GM19468 (cell line): ENCODE results near the gene HNRNPA0.
A peak's percentile ranks its signal among the peaks of the same experiment; 100 is the strongest.

Experiments used
- ATAC-seq: cut with Tn5 transposase; IDR thresholded peaks from one replicate; pipeline ENCODE4 v1.9.1; 2021; ENCODE audit warnings: mild to moderate bottlenecking, moderate library complexity, moderate number of reproducible peaks; ENCODE audit not compliant: unreplicated experiment; ENCODE audit errors: extremely low read depth

The HNRNPA0 gene

DNA sequence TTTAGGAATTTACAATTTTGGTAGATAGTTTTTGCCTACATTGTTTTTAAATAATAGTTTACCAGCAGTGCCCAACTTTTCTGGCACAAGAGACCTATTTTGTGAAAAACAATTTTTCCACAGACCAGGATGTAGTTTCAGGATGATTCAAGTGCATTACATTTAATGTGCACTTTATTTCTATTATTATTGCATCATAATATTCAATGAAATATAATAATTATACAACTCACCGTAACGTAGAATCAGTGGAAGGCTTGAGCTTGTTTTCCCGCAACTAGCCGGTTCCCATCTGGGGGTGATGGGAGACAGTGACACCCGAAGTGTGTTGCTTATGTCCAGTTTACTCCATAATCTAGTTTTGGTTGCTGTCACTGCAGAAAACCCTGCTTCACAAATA is 3.5 kb upstream of the HNRNPA0 start:
- no peak for ATAC-seq

DNA sequence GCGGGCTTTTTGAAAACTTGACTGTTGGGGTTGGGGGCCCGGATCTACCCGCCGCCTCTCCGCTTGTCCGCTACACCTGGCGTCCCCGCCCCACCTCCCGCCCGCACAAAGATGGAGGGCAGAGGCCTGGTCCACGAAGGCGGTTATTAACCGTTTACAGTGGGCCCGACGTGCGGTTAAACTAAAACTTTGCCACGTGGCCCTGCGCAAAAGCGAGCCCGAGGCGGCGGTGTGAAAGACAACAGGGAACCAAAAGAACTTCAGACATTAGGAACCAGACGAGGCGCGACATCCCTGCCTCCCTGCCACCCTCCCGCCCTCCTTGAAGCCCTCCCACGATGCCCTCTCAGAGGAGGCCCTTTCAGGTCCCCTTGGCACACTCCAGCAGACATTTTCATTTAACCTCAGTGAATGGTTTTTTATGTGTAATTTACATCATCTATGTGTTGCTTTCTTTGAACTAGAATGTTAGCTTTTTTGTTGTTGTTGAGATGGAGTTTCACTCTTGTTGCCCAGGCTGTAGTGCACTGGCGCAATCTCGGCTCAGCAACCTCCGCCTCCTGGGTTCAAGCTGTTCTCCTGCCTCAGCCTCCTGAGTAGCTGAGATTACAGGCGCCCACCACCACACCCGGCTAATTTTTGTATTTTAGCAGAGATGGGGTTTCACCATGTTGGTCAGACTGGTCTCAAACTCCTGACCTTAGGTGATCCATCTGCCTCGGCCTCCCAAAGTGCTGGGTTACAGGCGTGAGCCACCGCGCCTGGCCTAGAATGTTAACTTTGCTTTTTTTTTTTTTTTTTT is 999 bp upstream of the HNRNPA0 start:
- no peak for ATAC-seq

GRCh38 chr5:137753691-137754187 is 424 bp downstream of the HNRNPA0 start:
- no peak for ATAC-seq

DNA sequence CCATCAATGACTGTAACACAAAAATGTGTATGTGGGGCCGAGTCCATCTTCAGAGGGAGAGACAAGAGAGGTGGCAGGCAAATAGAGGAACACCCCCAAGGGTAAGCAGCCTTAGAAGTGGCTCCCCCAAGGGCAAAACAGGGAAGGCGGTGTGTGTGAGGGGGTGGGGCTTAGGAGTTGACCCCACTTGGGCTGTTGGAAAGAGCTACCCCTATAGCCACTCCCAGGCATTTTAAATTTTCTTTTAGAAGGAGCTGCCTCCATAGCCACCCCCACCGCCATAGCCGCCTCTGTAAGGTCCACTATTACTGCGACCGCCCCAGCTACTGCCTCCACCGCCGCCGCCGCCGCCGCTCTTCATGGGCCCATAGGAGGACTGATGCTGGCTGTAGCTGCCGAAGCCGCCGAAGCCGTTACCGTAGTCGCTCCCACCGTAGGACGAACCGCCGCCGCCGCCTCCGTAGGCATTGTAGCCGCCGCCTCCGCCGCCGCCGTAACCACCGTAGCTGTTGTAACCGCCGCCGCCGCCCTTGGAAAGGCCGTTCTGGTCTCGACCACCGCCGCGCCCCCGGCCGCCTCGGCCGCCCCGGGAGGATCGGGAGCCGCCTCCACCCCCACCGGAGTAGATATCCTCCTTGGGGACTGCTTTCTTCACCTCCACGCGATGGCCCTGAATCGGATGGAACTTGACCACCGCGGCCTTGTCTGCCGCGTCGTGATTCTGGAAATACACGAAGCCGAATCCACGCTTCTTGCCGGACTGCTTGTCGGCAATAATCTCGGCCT is 1.1 kb downstream of the HNRNPA0 start:
- ATAC-seq: no peak

DNA sequence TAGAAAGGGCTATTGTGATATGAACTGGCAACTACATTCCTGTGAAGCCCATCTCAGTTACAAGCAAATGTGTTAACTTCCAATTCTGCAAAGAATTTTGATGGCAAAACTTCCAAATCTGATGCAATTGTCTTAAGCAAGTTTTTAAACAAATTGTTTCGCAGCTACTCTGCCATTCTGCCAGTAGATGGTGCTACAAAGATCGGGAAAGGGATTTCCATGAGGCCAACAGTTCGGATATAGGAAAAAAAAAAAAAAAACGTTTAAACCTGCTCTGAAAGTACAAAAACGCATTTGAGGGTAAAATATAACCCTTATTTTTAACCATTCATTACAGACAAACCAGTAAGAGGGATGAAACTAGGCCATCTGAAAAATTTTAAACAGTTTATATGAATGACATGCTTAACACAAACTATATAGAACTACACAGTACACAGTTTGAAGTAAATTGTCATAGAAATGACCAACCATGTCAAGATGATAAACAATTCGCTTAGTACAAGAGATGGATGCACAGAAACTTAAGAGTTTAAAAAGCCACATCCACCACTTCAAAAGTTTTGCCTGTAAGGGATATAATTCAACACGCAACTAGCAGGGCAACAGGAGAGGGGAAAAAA is 2.2 kb downstream of the HNRNPA0 start:
- no peak for ATAC-seq

DNA sequence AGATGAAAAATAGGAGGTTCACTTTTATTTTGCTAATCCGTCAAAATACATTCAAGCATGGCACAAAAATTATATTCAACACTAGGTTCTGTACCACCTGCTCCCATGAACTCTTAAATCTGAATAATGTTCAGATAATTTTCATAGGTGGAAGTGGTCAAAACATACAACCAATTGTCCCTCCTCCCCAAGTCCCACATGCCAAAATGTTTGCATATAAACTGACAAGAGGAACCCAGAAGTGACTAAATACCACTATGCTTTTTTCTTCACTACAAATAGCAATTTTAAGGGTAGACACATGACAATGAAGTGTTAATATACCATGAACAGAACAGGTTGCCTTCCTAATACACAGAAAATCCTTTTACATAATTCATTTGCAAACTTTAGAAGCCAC is 3.7 kb downstream of the HNRNPA0 start:
- ATAC-seq: no peak

DNA sequence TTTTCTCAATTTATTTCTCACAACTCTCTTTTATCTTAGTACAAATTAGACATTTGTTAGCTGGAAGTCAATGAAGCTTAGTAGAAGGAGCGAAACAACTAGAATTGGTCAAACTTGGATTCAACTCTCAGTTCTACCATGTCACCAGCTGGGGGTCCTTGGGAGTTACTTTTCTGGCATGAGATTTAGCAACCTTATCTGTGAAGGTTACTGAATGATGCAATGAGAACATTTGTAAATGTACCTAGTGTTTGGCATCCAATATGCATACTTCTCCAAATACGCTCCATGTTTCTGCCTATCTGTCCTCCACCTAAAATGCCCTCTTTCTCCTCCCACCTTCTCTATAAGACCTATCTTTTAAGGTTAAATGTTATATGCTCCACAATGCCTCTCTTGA is 6.3 kb downstream of the HNRNPA0 start:
- no peak for ATAC-seq

DNA sequence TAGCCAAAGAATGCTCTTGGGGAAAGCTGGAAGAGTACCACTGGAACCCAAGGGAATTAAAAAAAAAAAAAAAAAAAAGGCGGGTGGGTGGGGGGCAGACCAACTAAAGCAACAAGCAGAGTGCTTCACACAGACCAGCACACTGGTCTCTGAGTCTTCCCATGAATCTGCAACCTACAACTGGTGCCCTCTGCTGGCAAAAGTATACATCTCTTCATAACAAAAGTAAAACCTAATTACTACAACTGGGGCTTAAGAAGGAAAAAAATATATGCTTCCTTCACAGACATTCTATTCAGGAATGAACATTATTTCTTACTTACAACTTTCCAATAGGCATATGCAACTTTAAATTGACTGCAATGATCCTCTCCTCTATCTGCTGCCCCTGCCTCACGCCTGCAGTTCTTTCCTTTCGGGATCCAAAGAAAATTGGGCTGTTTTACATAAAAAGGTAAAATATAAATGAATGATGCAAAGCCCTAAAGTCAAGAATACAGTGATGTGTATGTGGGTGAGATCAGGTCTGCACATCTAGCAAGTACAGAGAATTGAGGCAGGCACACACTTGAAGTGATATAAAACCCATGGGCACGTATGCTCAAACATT is 11.0 kb downstream of the HNRNPA0 start:
- ATAC-seq: no peak

GRCh38 chr5:137741718-137742117 is 12.4 kb downstream of the HNRNPA0 start:
- ATAC-seq: no peak

DNA sequence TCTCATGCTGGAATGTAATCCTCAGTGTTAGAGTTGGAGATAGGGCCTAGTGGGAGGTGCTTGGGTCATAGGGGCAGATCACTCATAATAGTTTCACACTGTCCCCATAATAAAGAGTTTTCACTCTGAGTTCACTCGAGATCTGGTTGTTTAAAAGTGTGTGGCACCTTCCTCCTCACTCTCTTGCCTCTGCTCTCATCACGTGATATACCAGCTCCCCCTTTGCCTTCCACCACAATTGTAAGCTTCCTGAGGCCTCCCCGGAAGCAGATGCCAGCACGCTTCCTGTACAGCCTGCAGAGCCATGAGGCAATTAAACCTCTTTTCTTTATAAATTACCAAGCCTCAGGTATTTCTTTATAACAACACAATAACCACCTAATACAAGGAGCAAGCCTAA is 14.4 kb downstream of the HNRNPA0 start:
- ATAC-seq: no peak

GRCh38 chr5:137738947-137739346 is 15.2 kb downstream of the HNRNPA0 start:
- no peak for ATAC-seq

DNA sequence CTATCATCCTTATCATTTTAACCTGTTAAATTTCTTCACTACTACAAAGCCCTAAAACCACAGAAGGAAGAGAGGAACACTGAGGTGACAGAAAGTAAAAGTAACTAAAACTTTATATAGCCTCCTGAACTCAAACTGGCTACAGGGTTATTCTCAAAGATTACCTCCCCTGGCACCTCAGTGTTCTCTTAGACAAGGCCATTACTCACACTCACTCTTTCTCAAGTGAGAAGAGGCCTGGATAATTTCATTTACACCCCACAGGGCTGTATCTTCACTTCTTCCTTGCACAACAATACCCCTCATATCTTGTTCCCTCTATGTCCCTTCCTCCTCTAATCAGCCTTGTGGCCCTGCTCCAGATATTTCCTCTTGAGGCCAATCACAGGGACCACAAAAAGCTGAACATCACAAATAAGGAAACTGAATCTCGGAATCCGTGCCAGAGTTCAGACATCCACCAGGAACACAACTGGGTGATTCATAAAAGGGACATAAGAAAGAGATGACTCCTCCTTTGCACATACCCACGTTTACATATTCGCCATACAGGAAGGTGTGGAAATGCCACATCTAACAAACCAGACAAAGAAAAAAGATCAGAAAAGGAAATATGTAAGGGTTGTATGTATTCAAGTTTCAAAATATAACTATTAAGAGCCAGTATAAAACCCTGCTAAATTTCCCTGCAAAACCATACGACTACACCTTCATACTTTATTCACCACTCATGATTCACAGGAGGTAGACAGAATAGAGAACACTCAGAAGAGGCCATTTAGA is 16.6 kb downstream of the HNRNPA0 start:
- no peak for ATAC-seq

DNA sequence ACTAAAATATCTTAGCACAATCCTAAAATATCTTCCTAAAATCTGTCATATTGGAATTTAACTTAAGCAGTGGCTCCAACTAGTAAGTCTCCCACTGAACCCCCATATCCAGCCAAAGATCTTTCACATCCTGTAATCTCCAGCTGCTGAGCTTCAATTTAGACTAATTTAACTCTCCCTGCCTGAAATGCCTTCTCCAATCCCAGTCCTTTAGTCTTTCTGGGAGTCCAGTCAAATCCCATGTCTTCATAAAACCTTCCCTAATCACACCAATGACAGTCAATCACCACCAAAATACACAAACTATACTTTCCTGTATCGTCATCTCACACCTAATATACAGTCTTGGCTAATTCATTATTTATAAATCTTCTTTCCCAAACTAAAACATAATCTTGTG is 17.7 kb downstream of the HNRNPA0 start:
- ATAC-seq: no peak

DNA sequence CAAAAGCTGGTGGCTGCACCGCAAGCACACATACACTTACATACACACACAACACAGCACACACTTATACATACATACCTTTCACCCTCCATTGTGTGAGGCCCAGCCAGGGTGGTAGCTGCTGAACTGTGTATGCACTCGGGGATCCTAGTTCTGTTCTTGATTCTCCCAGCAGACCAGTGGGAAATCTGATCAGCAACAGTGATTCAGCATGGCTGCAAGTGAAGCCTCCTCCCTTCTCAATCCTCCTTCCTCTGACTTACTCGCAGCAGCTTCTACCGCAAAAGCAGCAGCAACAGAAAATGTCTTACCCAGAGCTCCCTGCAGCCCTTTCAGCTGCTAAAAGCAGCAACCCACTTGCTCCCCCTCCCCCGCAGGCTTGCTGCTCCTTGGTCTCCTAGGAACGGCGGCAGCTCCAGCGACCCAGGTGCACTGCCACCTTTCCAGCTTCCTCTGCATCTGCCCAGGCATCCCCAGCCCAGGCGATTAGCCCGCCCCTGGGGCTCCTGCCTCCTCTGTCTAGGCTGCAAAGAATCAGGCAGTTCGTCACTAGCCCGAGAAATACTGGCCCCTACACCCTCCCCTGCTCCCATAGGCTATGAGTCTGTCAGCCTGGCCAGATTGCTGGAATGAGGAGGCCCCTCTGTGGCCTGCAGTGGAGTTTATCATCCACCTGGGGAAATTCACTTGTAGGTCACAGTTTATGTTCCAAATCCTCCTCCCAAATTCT is 18.4 kb downstream of the HNRNPA0 start, which contains the start of gene KLHL3:
TSS of gene KLHL3 (minus strand) at position 535 of the 730 bp plus-strand sequence. CDS start at position 92, 443 bp downstream.
- peak; percentile 23 for ATAC-seq

- no peak for ATAC-seq
These were observed 19.1 kb downstream of the HNRNPA0 start for GRCh38 chr5:137734962-137735554.

- no peak for ATAC-seq
These were observed 19.8 kb downstream of the HNRNPA0 start for GRCh38 chr5:137734331-137734730.

- no peak for ATAC-seq
These were observed 20.2 kb downstream of the HNRNPA0 start for GRCh38 chr5:137733922-137734321.

GRCh38 chr5:137733006-137733405 is 21.2 kb downstream of the HNRNPA0 start:
- ATAC-seq: no peak

DNA sequence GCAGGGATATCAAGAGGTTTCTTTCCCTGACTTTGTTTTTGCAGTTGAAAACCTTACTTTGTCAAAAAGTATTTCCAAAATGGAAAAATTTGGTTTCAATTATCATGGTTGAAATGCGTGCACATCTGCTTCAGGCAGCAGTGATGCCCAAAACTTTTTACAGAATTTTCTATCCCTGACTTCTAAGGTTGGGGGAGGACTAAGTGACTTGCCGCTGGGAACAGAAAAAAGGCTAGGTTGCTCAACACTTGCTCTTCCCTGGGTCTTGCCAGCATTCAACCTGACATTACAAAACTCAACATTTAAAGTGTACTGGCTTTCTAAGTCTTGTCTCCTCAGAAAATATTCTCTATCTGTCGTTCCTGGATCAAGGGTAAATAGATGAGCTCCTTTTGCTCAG is 23.0 kb downstream of the HNRNPA0 start:
- no peak for ATAC-seq
